ENCODE measurements around the gene BAIAP2.

Gene BAIAP2

DNA sequence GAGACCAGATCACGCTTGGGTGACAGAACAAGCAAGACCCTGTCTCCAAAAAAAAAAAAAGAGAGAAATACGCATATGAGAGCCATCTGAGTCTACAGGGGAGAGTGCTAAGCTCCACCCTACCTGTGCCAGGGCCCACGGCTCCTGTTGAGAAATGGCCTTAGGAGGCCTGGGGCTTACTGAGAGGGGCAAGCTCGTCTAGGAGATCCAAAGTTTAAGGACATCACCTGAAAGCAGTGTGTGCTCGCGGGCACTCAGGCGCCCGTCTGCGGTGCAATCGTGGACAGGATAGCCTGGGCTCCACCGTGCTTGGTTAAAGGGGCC lies 14.5 kb upstream of the BAIAP2 start:
- Mint-ChIP-seq H3K9me3 (peaks cover 21% of the 10 kb centered on the region), H3K27ac (no peak overlapping the region), H3K27me3 (ENCODE audit: low read depth, poor library complexity) (no peaks in the 10 kb centered on the region), H3K4me3 (no peak overlapping the region), H3K36me3 (ENCODE audit: low read depth) (peaks cover 10% of the 10 kb centered on the region), H3K4me1 (peaks cover 49% of the 10 kb centered on the region)
- no peak for DNase-seq
- TF ChIP-seq, protein P1, sequence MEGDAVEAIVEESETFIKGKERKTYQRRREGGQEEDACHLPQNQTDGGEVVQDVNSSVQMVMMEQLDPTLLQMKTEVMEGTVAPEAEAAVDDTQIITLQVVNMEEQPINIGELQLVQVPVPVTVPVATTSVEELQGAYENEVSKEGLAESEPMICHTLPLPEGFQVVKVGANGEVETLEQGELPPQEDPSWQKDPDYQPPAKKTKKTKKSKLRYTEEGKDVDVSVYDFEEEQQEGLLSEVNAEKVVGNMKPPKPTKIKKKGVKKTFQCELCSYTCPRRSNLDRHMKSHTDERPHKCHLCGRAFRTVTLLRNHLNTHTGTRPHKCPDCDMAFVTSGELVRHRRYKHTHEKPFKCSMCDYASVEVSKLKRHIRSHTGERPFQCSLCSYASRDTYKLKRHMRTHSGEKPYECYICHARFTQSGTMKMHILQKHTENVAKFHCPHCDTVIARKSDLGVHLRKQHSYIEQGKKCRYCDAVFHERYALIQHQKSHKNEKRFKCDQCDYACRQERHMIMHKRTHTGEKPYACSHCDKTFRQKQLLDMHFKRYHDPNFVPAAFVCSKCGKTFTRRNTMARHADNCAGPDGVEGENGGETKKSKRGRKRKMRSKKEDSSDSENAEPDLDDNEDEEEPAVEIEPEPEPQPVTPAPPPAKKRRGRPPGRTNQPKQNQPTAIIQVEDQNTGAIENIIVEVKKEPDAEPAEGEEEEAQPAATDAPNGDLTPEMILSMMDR (IDR thresholded peaks at IDR 0.05), result no peak

- no peak for DNase-seq
- Mint-ChIP-seq H3K9me3 (peaks cover 16% of the 10 kb centered on the region), H3K4me1 (peaks cover 55% of the 10 kb centered on the region), H3K4me3 (no peak overlapping the region), H3K36me3 (ENCODE audit: low read depth) (peaks cover 6% of the 10 kb centered on the region), H3K27me3 (ENCODE audit: low read depth, poor library complexity) (no peaks in the 10 kb centered on the region), H3K27ac (no peak overlapping the region)
- TF ChIP-seq, protein P1 (IDR thresholded peaks at IDR 0.05), result no peak
These were observed 14.0 kb upstream of the BAIAP2 start for GRCh38 chr17:81020767-81021497.

DNA sequence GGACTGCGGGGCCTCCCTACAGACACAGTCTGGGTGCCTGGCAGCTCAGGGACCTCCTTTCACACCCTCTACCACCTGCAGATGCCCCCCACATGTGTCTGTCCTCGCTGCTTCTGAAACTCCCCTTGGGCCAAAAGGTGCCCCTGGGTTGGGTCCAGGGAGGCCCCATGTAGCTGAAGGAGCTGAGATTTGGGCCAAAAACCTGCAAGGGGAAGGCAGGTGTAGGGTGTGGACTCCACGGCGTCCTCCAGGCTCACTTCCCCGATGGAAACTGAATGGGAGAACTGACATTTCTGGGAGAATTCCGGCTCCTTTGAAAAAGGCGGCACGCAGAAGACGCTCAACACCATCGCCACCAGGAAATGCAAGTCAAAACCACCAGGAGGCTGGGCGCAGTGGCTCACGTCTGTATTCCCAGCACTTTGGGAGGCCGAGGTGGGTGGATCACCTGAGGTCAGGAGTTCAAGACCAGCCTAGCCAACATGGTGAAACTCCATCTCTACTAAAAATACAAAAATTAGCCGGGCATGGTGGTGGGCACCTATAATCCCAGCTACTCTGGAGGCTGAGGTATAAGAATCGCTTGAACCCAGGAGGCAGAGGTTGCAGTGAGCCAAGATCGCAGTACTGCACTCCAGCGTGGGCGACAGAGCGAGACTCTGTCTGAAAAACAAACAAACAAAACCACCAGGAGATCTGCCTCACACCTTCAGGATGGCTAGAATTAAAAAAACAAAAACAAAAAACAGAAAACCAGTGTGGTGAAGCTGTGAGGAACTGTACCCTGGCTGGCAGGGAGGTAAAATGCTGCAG lies 13.2 kb upstream of the BAIAP2 start:
- Mint-ChIP-seq H3K9me3 (peaks cover 8% of the 10 kb centered on the region), H3K4me3 (no peak overlapping the region), H3K27ac (no peak overlapping the region), H3K4me1 (peaks cover 63% of the 10 kb centered on the region), H3K27me3 (ENCODE audit: low read depth, poor library complexity) (no peaks in the 10 kb centered on the region), H3K36me3 (ENCODE audit: low read depth) (peaks cover 3% of the 10 kb centered on the region)
- DNase-seq, result no peak
- TF ChIP-seq, protein P1 (IDR thresholded peaks at IDR 0.05), result no peak

DNA sequence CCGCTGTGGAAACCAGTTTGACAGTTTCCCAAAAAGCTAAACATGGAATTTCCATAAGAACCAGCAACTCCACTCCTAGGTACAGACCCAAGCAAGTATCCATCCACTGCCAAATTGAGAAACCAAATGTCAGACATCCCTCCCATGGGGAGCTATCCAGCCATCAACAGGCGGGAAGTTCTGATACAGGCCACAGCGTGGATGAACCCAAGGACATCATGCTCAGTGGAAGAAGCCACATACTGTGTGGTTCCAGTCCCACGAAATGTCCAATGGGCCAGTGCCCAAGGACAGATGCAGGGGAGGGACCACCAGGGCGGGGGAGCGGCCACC lies 12.6 kb upstream of the BAIAP2 start:
- Mint-ChIP-seq H3K36me3 (ENCODE audit: low read depth) (no peaks in the 10 kb centered on the region), H3K27me3 (ENCODE audit: low read depth, poor library complexity) (no peaks in the 10 kb centered on the region), H3K4me1 (peaks cover 68% of the 10 kb centered on the region), H3K27ac (no peak overlapping the region), H3K4me3 (no peak overlapping the region), H3K9me3 (peaks cover 4% of the 10 kb centered on the region)
- TF ChIP-seq, protein P1 (IDR thresholded peaks at IDR 0.05), result no peak
- no peak for DNase-seq

DNA sequence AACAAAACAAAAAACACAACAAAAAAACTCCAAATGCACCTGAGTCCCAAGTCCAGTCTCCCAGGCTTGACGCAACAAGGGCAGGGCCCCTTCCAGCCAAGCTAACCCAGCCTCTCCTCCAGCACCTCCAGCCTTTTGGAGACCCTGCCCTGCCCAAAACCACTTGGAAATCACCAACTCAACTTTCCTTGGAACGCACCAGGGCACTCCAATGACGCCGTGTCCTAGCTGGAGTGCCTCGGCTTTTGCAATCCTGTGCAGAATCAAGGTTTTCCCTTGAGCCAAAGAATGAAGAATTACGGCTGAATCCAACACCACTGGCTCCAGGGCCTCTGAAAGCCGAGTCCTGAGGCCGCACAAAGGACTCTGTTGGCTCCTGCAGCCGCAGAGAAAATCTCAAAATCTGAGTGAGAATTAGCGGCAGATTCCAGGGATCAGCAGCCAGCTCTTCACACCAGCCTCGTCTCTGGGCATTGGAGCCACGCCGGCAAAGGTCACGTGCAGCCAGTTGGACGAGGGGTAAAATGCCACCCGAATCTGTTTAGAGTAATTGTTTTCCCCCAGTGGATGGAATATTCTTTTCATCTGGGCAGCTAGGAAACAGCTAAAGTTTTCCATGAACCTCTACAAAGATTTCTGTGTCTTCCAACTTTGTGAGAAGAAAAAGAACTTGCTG lies 9.7 kb upstream of the BAIAP2 start:
- H3K4me3 Mint-ChIP-seq, result peak overlapping the region; percentile 32
- DNase-seq, result no peak
- H3K27ac Mint-ChIP-seq, result peak overlapping the region; percentile 48
- TF ChIP-seq, protein P1 (IDR thresholded peaks at IDR 0.05), result no peak
- no peaks in the 10 kb centered on the region for H3K36me3 Mint-ChIP-seq (ENCODE audit: low read depth)
- H3K4me1 Mint-ChIP-seq, result peaks cover 46% of the 10 kb centered on the region
- H3K27me3 Mint-ChIP-seq (ENCODE audit: low read depth, poor library complexity), result no peaks in the 10 kb centered on the region
- no peaks in the 10 kb centered on the region for H3K9me3 Mint-ChIP-seq
